ENCODE measurements around the gene RFPL2.

- TF ChIP-seq POLR2A (IDR thresholded peaks at IDR 0.05) (no peak), CTCF (IDR thresholded peaks at IDR 0.05) (no peak)
Measured at GRCh38 chr22:32237906-32238305, 33.0 kb upstream of the RFPL2 start.

All from heart left ventricle (tissue), 13 donors.